Vagina (tissue), 2 donors: ENCODE results near the gene ITPRIP.

Source experiments
- POLR2A ChIP-seq, 2 donors: fragments of 450-650 bp; IDR thresholded peaks; one replicate each; pipeline ENCODE4 v1.6.1; 2017; ENCODE audit warnings: antibody characterized with exemption in 2 of 2, mild to moderate bottlenecking in 2 of 2, moderate library complexity in 2 of 2
- TF ChIP-seq, protein P1 (sequence below), 3 experiments: fragments of 450-650 bp in 2 of 3; fragments of 200-600 bp in 1 of 3; sonication (generic) in 1 of 3; IDR thresholded peaks; one replicate each; pipeline ENCODE4 v1.5.1; 2017 to 2019; ENCODE audit warnings: antibody characterized with exemption in 3 of 3, mild to moderate bottlenecking in 2 of 3, moderate library complexity in 2 of 3

- TF ChIP-seq, protein P1, sequence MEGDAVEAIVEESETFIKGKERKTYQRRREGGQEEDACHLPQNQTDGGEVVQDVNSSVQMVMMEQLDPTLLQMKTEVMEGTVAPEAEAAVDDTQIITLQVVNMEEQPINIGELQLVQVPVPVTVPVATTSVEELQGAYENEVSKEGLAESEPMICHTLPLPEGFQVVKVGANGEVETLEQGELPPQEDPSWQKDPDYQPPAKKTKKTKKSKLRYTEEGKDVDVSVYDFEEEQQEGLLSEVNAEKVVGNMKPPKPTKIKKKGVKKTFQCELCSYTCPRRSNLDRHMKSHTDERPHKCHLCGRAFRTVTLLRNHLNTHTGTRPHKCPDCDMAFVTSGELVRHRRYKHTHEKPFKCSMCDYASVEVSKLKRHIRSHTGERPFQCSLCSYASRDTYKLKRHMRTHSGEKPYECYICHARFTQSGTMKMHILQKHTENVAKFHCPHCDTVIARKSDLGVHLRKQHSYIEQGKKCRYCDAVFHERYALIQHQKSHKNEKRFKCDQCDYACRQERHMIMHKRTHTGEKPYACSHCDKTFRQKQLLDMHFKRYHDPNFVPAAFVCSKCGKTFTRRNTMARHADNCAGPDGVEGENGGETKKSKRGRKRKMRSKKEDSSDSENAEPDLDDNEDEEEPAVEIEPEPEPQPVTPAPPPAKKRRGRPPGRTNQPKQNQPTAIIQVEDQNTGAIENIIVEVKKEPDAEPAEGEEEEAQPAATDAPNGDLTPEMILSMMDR (IDR thresholded peaks at IDR 0.05), result no peak
- TF ChIP-seq POLR2A (IDR thresholded peaks at IDR 0.05), result no peak
These were observed 77.5 kb downstream of the ITPRIP start for GRCh38 chr10:104260775-104261115.
